Colon (tissue), 2 donors: ENCODE data around the gene DUS1L.

Experiments used
- FAIRE-seq: peaks from 2 replicates; lab custom pipeline; 2012; peaks lifted over from hg19 to GRCh38; lab: Jason Lieb, UNC
- donor health status: control.
- donor health status: control.

DUS1L gene

GRCh38 chr17:82076018-82076784, 10.6 kb upstream of the DUS1L start:
- no peak for FAIRE-seq

GRCh38 chr17:82073446-82073845, 7.8 kb upstream of the DUS1L start:
- no peak for FAIRE-seq

GRCh38 chr17:82072827-82073226, 7.2 kb upstream of the DUS1L start:
- peak; percentile 10 for FAIRE-seq

GRCh38 chr17:82070611-82071010, 5.0 kb upstream of the DUS1L start:
- FAIRE-seq, result no peak

GRCh38 chr17:82065193-82065637, 389 bp downstream of the DUS1L start:
- no peak for FAIRE-seq

GRCh38 chr17:82064433-82065192, 991 bp downstream of the DUS1L start:
- FAIRE-seq, result no peak

- FAIRE-seq, result no peak
Observed at GRCh38 chr17:82063424-82064415, 1.9 kb downstream of the DUS1L start.

- FAIRE-seq, result no peak
Observed at GRCh38 chr17:82062984-82063368, 2.6 kb downstream of the DUS1L start.

- FAIRE-seq, result no peak
Observed at GRCh38 chr17:82062076-82062983, 3.3 kb downstream of the DUS1L start.

- FAIRE-seq, result no peak
Observed at GRCh38 chr17:82061047-82061925, 4.3 kb downstream of the DUS1L start.

GRCh38 chr17:82060614-82061013, 5.0 kb downstream of the DUS1L start:
- FAIRE-seq, result no peak

- FAIRE-seq, result no peak
Observed at GRCh38 chr17:82060001-82060380, 5.6 kb downstream of the DUS1L start.

GRCh38 chr17:82059272-82060000, 6.2 kb downstream of the DUS1L start:
- no peak for FAIRE-seq

- no peak for FAIRE-seq
Observed at GRCh38 chr17:82058855-82059249, 6.8 kb downstream of the DUS1L start.

- FAIRE-seq, result no peak
Observed at GRCh38 chr17:82058230-82058854, 7.3 kb downstream of the DUS1L start.

GRCh38 chr17:82056729-82057621, 8.6 kb downstream of the DUS1L start:
- no peak for FAIRE-seq

- FAIRE-seq, result no peak
Observed at GRCh38 chr17:82055965-82056728, 9.5 kb downstream of the DUS1L start.
